ENCODE data around the gene ACOX3.

The ACOX3 gene

GRCh38 chr4:8477676-8478075 is 37.2 kb upstream of the ACOX3 start:
- H3K27ac Mint-ChIP-seq, result no peak overlapping the region
- H3K4me3 Mint-ChIP-seq, result no peak overlapping the region
- peaks cover 4% of the 10 kb centered on the region for H3K27me3 Mint-ChIP-seq (ENCODE audit: low read depth)
- H3K36me3 Mint-ChIP-seq (ENCODE audit: low read depth), result peaks cover 8% of the 10 kb centered on the region
- H3K9me3 Mint-ChIP-seq, result no peaks in the 10 kb centered on the region
- no peak for TF ChIP-seq CTCF (IDR thresholded peaks at IDR 0.05; ENCODE audit: unreplicated experiment in 3 of 3)
- H3K4me1 Mint-ChIP-seq, result peaks cover 25% of the 10 kb centered on the region

- peaks cover 8% of the 10 kb centered on the region for H3K36me3 Mint-ChIP-seq (ENCODE audit: low read depth)
- no peaks in the 10 kb centered on the region for H3K9me3 Mint-ChIP-seq
- H3K4me3 Mint-ChIP-seq, result no peak overlapping the region
- peaks cover 30% of the 10 kb centered on the region for H3K4me1 Mint-ChIP-seq
- no peak for TF ChIP-seq CTCF (IDR thresholded peaks at IDR 0.05; ENCODE audit: unreplicated experiment in 3 of 3)
- H3K27ac Mint-ChIP-seq, result no peak overlapping the region
- H3K27me3 Mint-ChIP-seq (ENCODE audit: low read depth), result peaks cover 4% of the 10 kb centered on the region
These were observed 36.6 kb upstream of the ACOX3 start for GRCh38 chr4:8477095-8477635.

GRCh38 chr4:8475751-8476575 is 35.4 kb upstream of the ACOX3 start:
- TF ChIP-seq CTCF (IDR thresholded peaks at IDR 0.05; ENCODE audit: unreplicated experiment in 3 of 3), result no peak
- Mint-ChIP-seq H3K4me3 (no peak overlapping the region), H3K27me3 (ENCODE audit: low read depth) (peaks cover 4% of the 10 kb centered on the region), H3K4me1 (peaks cover 34% of the 10 kb centered on the region), H3K36me3 (ENCODE audit: low read depth) (peaks cover 8% of the 10 kb centered on the region), H3K9me3 (no peaks in the 10 kb centered on the region), H3K27ac (peak overlapping the region; percentile 70 to 89 (median 86))

- peaks cover 11% of the 10 kb centered on the region for H3K36me3 Mint-ChIP-seq (ENCODE audit: low read depth)
- H3K27me3 Mint-ChIP-seq (ENCODE audit: low read depth), result peaks cover 4% of the 10 kb centered on the region
These were observed 34.3 kb upstream of the ACOX3 start for GRCh38 chr4:8474856-8475255.

GRCh38 chr4:8473920-8474590 is 33.5 kb upstream of the ACOX3 start:
- peaks cover 4% of the 10 kb centered on the region for H3K27me3 Mint-ChIP-seq (ENCODE audit: low read depth)
- TF ChIP-seq CTCF (IDR thresholded peaks at IDR 0.05; ENCODE audit: unreplicated experiment in 3 of 3), result no peak
- H3K27ac Mint-ChIP-seq, result peak overlapping the region; percentile 78 to 99 (median 81)
- peaks cover 16% of the 10 kb centered on the region for H3K36me3 Mint-ChIP-seq (ENCODE audit: low read depth)
- H3K4me1 Mint-ChIP-seq, result peaks cover 34% of the 10 kb centered on the region
- H3K4me3 Mint-ChIP-seq, result peak overlapping the region in 1 of 3 experiments; percentile 10
- no peaks in the 10 kb centered on the region for H3K9me3 Mint-ChIP-seq

More at GRCh38 chr4:8474856-8475255, 34.3 kb upstream of the ACOX3 start:
- Mint-ChIP-seq H3K9me3 (no peaks in the 10 kb centered on the region), H3K4me1 (peaks cover 34% of the 10 kb centered on the region), H3K4me3 (no peak overlapping the region), H3K27ac (peak overlapping the region in 2 of 3 experiments; percentile 70 to 99)
- no peak for TF ChIP-seq CTCF (IDR thresholded peaks at IDR 0.05; ENCODE audit: unreplicated experiment in 3 of 3)
